ENCODE measurements around the gene CHST15.

CHST15 gene

GRCh38 chr10:124078028-124078427, 15.4 kb downstream of the CHST15 start:
- no peak for FAIRE-seq

GRCh38 chr10:124077208-124077993, 16.0 kb downstream of the CHST15 start:
- no peak for FAIRE-seq

GRCh38 chr10:124076148-124076733, 17.2 kb downstream of the CHST15 start:
- FAIRE-seq: no peak

- no peak for FAIRE-seq
Observed at GRCh38 chr10:124075231-124075955, 18.0 kb downstream of the CHST15 start.

GRCh38 chr10:124074501-124075109, 18.8 kb downstream of the CHST15 start:
- no peak for FAIRE-seq

- no peak for FAIRE-seq
Observed at GRCh38 chr10:124073978-124074377, 19.4 kb downstream of the CHST15 start.

- no peak for FAIRE-seq
Observed at GRCh38 chr10:124072541-124072940, 20.9 kb downstream of the CHST15 start.

- no peak for FAIRE-seq
Observed at GRCh38 chr10:124072106-124072505, 21.3 kb downstream of the CHST15 start.

- no peak for FAIRE-seq
Observed at GRCh38 chr10:124071141-124071540, 22.3 kb downstream of the CHST15 start.

- FAIRE-seq: no peak
Observed at GRCh38 chr10:124070666-124071065, 22.7 kb downstream of the CHST15 start.

GRCh38 chr10:124069341-124070264, 23.8 kb downstream of the CHST15 start:
- FAIRE-seq: no peak

- no peak for FAIRE-seq
Observed at GRCh38 chr10:124068929-124069328, 24.5 kb downstream of the CHST15 start.

GRCh38 chr10:124067825-124068400, 25.5 kb downstream of the CHST15 start:
- FAIRE-seq: no peak

- FAIRE-seq: no peak
Observed at GRCh38 chr10:124066781-124067714, 26.4 kb downstream of the CHST15 start.

GRCh38 chr10:124066126-124066700, 27.2 kb downstream of the CHST15 start:
- FAIRE-seq: no peak

GRCh38 chr10:124065382-124066125, 27.8 kb downstream of the CHST15 start:
- no peak for FAIRE-seq

GRCh38 chr10:124064676-124065075, 28.7 kb downstream of the CHST15 start:
- no peak for FAIRE-seq

GRCh38 chr10:124063750-124064603, 29.4 kb downstream of the CHST15 start:
- FAIRE-seq: peak; percentile 66

GRCh38 chr10:124062390-124062789, 31.0 kb downstream of the CHST15 start:
- FAIRE-seq: no peak

Data from islet of Langerhans (tissue), 1 donor.